Stimulated activated CD8-positive, alpha-beta memory T cell treated with anti-CD3 and anti-CD28 coated beads, Interleukin-4, amount 100 ng/mL, for 24 hours (primary cell): Measurements from ENCODE around the gene TEX11.
"Not testable (repeated sequence)": the region's sequence is repeated elsewhere in the genome, so short reads cannot be mapped to it uniquely, and the experiment has no call there.

Source experiments
- DNase-seq: peaks from one replicate; pipeline ENCODE4 v3.0.0-alpha.2; 2020; ENCODE audit warnings: low read depth

TEX11 gene

DNA sequence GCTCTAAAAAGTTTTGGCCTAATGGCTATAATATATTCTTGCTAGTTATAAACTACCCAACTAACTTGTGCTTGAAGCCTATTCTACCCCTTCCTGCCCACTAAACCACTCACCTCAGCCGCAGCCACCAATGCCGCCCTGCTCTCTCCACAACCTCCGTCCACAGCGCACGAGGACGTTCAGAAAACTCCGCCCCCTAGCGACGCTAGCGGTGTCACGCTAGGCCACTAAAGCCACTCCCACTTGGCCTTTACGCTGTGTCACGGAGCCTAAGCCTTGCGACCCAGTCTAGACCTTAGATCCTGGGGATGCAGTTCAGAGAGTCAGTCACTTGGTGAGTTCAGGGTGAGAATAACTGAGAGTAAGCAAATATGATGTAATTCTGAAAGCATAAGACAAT, at the start of gene TEX11:
TSS of gene TEX11 (minus strand) at position 171 of the 400 bp plus-strand sequence. CDS start 922 bp downstream, outside the sequence.
- DNase-seq: no peak

DNA sequence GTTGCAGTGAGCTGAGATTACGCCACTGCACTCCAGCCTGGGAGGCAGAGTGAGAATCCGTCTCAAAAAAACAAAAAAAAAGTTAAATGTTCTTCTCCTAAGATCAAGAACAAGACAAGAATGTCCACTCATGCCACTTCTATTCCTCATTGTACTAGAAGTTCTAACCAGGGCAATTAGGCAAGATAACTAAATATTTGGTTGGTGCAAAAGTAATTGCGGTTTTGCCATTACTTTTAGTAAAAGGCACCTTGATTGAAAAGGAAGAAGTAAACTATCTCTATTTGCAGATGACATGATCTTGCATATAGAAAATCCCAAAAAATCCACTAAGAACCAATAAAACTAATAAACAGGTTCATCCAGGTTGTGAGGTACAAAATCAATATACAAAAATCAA, 46.4 kb upstream of the TEX11 start:
- DNase-seq: no peak

DNA sequence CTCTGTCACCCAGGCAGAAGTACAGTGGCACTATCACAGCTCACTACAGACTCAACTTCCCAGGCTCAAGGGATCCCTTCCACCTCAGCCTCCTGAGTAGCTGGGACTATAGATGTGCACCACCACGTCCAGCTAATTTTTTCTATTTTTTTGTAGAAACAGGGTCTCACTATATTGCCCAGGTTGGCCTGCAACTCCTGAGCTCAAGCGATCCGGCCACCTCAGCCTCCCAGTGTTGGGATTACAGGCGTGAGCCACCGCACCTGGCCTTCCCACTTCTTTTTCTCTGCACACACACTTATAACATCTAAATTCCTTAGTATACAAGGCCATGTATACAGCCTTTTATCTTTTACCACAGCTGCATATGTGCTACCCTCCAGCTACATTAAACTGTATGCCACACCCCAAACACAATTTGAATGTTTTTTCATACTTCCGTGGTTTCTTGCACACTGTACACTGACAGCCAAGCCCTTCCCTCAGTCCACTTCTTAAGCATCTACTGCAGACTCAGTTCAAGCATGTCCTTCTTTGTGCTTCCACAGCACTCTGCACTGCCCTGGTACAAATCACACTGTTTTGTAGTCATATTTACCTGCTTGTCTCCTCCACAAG, 15.9 kb upstream of the TEX11 start:
- no peak for DNase-seq

DNA sequence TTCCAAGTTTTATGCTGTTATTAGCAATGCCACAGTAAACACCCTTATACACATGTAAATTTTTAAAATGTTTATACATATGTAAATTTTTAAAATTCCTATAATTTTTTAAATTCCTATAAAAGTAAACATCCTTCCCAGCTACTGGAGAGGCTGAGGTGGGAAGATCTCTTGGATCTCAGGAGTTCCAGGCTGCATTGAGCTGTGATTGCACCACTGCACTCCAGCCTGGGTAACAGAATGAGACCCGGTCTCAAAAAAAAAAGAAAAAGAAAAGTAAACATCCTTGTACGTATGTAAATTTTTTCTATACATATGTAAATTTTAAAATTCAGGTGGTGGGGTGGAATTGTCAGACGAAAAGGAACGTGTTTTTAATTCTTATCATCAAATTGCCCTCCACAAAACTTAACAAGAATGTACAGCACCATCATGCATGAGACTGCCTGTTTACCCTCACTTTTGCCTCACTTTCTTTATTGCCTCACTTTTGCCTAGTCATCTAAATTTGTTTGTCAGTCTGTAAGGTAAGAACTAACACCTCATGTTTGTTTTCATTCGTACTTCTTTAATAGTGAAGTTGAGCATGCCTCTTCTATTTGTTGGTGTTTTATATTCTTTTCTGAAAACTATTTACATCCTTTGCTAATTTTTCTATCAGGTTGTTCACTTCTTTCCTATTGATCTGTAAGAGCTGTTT, 14.4 kb upstream of the TEX11 start:
- DNase-seq: no peak

DNA sequence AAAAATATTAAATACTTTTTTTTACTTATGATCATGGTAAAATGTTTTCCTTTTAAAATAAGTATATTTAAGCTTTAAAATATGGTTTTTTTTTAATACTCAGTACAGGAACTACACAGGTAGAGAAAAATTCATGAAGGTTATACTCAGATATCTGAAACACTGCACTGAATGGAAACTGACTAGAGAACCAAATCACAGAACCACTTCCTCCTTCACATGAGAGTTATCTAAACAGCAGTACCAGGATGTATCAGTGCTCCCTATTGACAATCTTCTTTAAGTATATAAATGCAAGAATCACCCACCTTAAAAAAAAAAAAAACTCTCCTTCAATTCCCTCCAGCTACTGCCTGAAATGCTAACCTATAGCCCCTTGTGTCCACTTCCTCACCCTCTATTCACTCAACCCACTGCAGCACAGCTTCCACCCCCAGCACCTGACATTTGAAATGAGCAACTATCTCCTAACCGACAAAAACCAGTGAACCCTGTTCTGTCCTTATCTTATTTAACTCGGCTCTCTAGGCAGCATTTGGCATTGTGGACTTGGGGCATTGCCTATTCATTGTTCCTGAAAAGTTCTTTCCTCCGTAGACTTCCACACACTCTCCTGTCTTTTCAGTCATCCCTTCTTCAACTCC, 13.3 kb upstream of the TEX11 start:
- DNase-seq: no peak

DNA sequence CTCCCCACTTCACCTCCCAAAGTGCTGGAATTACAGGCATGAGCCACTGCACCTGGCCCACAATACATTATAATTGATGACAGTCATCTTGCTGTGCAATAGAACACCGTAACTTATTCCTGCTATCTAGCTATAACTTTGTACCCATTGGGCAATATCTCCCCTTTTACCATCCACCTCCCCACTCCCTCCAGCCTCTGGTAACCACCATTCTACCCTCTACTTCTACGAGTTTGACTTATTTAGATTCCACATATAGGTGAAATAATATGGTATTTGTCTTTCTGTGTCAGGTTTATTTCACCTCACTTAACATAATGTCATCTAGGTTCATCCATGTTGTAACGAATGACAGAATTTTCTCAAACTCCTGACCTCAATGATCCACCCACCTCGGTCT, 8.2 kb upstream of the TEX11 start:
- no peak for DNase-seq

DNA sequence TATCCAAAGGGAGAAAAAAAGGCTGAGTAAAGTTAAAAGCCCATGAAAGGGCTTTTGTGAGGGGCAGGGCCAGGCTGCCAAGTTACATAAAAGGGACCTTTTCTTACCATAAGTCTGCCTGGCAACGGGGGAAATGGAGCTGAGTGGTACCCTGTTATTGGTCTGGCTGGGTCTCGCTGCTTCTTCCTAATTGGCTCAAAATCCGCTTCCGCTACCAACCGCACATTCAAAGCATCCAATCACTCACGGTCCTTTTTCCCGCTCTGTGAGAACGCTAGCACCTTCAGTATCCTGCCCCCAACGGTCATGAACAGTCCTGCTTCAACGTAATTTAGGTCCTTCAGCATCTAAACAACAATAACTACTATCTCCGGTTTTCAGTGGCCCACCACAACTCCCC, 611 bp downstream of the TEX11 start:
- no peak for DNase-seq

DNA sequence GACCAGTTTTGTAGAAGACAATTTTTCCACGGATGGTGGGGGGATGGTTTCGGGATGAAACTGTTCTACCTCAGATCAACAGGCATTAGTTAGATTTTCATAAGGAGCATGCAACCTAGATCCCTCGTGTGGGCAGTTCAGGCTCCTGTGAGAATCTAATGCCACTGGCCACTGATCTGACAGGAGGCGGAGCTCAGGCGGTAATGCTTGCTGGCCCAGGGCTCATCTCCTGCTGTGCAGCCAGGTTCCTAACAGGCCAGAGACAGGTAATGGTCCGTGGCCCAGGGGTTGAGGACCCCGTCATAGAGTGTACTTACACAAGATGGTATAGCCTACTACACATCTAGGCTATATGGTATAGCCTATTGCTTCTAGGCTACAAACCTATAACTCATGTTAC, 7.0 kb downstream of the TEX11 start:
- DNase-seq: no peak

DNA sequence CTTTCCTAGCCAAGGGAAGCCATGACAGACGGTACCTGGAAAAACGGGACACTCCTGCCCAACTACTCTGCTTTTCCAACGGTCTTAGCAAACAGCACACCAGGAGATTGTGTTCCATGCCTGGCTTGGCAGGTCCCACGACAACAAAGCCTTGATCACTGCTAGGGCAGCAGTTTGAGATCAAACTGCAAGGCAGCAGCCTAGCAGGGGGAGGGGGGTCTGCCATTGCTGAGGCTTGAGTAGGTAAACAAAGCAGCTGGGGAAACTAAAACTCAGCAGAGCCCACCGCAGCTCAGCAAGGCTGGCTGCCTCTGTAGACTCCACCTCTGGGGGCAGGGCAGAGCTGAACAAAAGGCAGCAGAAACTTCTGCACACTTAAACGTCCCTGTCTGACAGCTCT, 18.1 kb downstream of the TEX11 start:
- not testable (repeated sequence) for DNase-seq

DNA sequence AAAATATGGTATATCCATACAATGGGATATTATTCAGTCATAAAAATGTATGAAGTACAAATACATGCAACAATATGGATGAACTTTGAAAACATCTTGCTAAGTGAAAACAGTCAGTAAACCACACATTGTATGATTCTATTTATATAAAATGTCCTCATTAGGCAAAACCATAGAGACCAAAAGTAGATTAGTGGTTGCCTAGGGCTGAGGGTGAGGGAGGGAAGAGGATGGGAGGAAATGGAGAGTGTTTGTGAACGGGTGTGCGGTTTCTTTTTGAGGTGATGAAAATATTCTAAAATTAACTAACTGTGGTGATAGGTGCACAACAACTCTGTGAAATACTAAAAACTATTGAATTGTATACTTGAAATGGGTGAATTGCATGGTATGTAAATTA, 29.6 kb downstream of the TEX11 start:
- DNase-seq: no peak

DNA sequence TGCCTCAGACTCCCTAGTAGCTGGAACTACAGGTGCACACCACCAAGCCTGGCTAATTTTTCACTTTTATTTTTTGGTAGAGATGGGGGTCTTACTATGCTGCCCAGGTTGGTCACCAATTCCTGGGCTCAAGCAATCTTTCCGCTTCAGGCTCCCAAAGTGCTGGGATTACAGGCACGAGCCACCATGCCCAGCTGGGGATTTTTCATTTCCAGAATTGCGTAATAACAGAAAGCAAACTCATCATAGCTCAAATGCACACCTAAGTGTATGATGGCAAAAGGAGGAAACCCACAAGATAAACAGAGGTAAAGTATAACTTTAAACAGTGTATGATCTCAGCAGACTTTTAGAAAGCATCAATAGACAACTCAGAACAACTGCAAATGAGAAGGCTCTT, 56.2 kb downstream of the TEX11 start:
- no peak for DNase-seq

DNA sequence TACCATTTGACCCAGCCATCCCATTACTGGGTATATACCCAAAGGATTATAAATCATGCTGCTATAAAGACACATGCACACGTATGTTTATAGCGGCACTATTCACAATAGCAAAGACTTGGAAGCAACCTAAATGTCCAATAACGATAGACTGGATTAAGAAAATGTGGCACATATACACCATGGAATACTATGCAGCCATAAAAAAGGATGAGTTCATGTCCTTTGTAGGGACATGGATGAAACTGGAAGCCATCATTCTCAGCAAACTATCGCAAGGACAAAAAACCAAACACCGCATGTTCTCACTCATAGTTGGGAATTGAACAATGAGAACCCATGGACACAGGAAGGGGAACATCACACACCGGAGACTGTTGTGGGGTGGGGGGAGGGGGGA, 64.4 kb downstream of the TEX11 start:
- DNase-seq: not testable (repeated sequence)

DNA sequence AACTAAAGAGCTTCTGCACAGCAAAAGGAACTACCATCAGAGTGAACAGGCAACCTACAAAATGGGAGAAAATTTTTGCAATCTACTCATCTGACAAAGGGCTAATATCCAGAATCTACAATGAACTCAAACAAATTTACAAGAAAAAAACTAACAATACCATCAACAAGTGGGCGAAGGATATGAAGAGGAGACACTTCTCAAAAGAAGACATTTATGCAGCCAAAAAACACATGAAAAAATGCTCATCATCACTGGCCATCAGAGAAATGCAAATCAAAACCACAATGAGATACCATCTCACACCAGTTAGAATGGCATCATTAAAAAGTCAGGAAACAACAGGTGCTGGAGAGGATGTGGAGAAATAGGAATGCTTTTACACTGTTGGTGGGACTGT, 64.9 kb downstream of the TEX11 start:
- DNase-seq: not testable (repeated sequence)

DNA sequence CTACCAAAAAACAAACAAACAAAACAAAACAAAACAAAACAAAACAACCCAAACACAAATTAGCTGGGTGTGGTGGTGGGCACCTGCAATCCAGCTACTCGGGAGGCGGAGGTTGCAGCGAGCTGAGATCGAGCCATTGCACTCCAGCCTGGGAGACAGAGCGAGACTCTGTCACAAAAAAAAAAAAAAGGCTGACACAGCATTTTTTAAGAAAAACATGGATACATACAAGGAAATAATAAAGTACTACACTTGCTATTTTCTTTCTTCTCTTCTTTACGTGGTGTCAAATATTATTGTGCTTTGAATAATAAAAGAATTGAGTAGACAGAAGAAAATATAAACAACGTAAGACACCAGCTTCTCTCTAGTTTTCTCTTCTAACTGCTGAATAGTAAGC, 73.9 kb downstream of the TEX11 start:
- no peak for DNase-seq

DNA sequence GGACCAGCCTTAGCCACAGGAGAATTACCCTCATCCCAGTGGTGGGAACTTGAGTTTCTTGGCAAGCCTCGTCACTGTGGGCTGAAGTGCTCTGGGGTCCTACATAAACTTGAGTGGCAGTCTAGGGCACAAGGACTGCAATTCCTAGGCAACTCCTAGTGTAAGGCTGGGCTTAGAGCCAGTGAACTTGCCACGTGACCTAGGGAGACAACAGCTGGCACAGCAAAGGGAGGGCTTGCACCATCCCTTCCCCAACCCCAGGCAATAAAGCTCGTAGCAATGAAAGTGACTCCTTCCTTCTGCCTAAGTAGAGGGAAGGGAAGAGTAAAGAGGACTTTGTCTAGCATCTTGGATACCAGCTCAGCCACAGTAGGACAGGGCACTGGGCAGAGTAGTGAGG, 81.8 kb downstream of the TEX11 start:
- no peak for DNase-seq

DNA sequence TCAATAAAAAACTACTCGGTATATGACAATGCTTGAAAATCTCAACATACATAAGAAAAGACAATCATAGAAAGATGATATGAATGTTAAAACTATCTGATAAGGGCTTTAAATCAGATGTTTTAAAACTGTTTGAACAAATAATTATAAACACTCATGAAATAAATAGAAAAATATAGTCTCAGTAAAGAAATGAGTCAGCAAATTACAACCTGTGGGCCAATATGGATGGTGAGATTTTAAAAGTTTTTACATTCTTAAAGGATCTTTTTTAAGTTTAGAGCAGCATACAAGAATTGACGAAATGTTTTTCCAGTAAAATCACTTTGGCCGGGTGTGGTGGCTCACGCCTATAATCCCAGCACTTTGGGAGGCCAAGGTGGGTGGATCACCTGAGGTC, 83.1 kb downstream of the TEX11 start:
- DNase-seq: no peak

DNA sequence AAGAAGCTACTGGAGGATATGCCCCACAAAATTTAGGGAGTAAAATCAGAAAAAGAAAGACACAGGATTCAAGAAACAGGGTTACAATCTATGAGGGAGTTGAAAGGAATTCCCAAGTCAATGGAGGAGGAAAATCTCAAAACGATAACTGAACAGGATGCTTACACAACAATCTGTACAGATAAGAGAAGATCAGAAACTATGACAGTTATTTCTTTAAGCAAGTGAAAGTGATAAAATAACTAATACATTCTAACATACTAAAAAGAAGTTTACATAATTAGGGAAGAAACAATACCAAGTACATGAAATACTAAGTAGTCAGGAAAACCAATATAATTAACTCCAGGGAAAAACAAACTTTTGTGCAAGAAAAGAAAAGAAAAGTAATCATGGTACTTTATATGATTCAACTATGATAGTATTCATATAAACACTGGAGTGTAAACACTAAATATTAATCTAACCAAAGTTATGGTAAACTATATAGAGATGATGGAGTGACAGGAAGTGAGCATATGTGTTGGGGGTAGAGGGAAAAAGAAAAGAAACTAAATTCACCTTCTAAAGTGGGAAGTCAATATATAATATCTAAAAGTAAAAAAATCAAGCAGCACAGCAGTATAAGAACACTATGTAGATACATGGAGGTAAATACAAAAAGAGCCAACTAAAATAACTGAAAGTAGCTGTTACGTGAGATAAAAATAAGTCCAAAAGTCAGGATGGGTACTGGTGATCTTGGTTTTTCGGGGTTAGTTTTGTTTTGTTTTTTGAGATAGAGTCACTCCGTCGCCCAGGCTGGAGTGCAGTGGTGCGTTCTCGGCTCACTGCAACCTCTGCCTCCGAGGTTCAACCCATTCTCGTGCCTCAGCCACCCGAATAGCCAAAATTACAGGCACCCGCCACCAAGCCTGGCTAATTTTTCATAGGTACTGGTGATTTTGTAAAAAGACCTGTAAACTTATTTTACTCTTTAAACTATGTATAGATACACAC, 99.3 kb downstream of the TEX11 start:
- no peak for DNase-seq

DNA sequence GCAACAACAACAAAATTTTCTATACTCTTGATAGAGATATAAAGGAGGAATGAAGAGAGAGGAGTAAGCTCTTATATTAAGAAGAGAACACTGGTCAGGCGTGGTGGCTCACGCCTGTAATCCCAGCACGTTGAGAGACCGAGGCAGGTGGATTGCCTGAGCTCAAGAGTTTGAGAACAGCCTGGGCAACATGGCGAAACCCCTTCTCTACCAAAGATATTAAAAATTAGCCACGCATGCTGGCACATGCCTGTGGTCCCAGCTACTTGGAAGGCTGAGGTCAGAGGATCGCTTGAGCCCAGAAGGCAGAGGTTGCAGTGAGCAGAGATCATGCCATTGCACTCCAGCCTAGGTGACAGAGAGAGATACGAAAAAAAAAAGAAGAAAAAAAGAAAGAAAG, 102.4 kb downstream of the TEX11 start:
- DNase-seq: no peak

DNA sequence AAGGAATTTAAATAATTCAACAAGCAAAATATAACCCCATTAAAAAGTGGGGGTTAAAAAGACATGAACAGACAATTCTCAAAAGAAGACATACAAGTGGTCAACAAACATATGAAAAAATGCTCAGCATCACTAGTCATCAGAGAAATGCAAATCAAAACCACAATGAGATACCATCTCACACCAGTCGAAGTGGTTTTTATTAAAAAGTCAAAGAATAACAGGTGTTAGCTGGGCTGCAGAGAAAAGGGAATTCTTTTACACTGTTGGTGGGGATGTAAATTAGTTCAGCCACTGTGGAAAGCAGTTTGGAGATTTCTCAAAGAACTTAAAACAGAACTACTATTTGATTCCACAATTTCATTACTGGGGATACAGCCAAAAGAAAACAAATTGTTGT, 111.8 kb downstream of the TEX11 start:
- not testable (repeated sequence) for DNase-seq

DNA sequence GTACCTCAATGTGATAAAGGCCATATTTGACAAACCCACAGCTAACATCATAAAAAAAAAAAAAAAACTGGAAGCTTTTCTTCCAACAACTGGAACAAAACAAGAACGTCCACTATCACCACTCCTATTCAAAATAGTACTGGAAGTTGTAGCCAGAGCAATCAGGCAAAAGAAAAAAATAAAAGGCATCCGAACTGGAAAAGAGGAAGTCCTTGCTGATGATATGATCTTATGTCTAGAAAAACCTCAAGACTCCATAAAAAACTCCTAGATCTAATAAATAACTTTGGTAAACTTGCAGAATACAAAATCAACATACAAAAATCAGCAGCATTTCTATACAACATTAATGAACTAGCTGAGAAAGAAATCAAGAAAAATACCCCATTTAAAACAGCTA, 134.3 kb downstream of the TEX11 start:
- DNase-seq: no peak

DNA sequence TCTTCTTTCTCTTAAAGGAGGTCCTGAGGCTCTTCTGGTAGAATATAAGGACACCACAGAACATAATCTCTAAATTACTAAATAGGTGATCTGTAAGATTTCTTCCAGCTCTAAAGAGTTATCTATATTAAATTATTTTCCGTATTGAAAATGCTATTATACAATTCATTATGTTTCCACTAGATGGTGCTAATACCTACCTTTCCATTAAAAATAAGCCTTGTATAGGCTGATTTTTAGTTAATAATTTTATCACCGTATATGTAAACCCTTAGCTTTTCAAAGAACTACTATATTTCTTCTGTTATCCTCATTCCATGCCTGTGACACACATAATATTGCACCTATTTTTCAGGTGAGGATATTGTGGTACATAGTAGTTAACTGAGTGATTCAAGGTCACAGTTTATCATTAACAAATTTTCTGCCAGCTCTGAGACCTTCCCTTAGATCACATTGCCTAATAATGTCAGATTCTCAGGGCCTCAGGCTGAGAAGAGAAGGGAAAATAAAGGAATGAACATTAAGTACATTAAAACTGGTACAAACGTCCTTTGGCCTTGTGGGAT, 138.8 kb downstream of the TEX11 start:
- no peak for DNase-seq

DNA sequence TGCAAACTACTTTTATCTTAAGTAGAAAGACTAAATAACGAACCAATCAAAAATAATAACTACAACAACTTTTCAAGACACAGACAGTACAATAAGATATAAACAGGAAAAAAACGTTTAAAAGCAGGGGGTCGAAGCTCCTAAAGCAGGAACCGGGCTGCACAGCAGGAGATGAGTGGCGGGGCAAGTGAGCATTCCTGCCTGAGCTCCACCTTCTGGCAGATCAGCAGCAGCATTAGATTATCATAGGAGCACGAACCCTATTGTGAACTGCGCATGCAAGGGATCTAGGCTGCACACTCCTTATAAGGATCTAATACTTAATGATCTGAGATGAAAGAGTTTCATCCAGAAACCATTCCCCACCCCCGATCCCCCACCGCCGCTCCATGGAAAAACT, 146.2 kb downstream of the TEX11 start:
- no peak for DNase-seq
